ENCODE data around the gene TOB1.
"Not testable (repeated sequence)": the region's sequence is repeated elsewhere in the genome, so short reads cannot be mapped to it uniquely, and the experiment has no call there.

Gene TOB1

GRCh38 chr17:50879086-50879485, 12.9 kb upstream of the TOB1 start:
- H3K4me3 ChIP-seq (ENCODE audit: control insufficient read depth, low read depth, low read length): no peak overlapping the region
- TF ChIP-seq CTCF (IDR thresholded peaks at IDR 0.05; ENCODE audit: control insufficient read depth, insufficient read depth, low read depth, low read length, missing control alignments): no peak
- DNase-seq (ENCODE audit: low read depth): no peak

DNA sequence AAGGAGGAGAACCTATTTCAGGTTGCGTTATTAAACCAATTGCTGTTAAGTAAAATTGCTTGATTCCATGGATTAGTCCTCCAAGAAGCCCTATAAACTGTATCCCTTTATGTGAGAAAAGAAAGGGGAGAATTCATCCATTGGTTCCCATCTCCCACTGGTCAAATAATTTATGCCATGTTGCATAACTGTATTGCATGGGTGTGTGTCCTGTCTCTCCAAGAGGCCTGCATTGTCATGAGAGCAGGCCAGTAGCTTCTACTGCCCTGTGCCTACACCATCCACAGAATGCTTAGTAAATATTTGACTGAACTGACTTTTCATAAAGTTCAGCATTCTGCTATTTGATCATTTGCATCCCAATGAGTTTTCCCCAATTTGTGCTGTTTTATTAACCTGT, 11.7 kb upstream of the TOB1 start:
- H3K4me3 ChIP-seq (ENCODE audit: control insufficient read depth, low read depth, low read length): no peak overlapping the region
- DNase-seq (ENCODE audit: low read depth): no peak
- TF ChIP-seq CTCF (IDR thresholded peaks at IDR 0.05; ENCODE audit: control insufficient read depth, insufficient read depth, low read depth, low read length, missing control alignments): no peak

- not testable (repeated sequence) for DNase-seq (ENCODE audit: low read depth); H3K4me3 ChIP-seq (ENCODE audit: control insufficient read depth, low read depth, low read length)
These were observed 10.9 kb upstream of the TOB1 start for GRCh38 chr17:50877042-50877441.

DNA sequence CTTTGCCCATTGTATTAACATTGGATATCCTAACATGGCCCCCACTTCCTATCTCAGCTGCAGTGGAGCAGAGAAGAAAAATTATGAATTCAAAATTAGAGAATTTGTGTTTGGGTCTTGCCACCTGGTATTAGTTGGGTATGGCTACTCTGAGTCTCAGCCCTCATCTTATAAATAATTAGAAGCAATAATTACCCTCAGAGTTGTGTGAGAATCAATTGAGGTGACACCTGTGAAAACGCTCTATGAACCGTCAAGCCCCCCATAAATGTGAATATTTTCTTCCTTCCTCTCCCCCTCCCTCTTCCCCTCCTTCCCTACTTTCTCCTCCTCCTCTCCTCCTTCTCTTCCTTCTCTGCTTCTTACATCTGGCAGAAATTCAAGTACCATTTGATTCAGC, 8.9 kb upstream of the TOB1 start:
- TF ChIP-seq CTCF (IDR thresholded peaks at IDR 0.05; ENCODE audit: control insufficient read depth, insufficient read depth, low read depth, low read length, missing control alignments): no peak
- H3K4me3 ChIP-seq (ENCODE audit: control insufficient read depth, low read depth, low read length): no peak overlapping the region
- no peak for DNase-seq (ENCODE audit: low read depth)

GRCh38 chr17:50872710-50873424, 6.7 kb upstream of the TOB1 start:
- no peak for DNase-seq (ENCODE audit: low read depth)
- no peak overlapping the region for H3K4me3 ChIP-seq (ENCODE audit: control insufficient read depth, low read depth, low read length)
- no peak for TF ChIP-seq CTCF (IDR thresholded peaks at IDR 0.05; ENCODE audit: control insufficient read depth, insufficient read depth, low read depth, low read length, missing control alignments)

- no peak for TF ChIP-seq CTCF (IDR thresholded peaks at IDR 0.05; ENCODE audit: control insufficient read depth, insufficient read depth, low read depth, low read length, missing control alignments)
- no peak for DNase-seq (ENCODE audit: low read depth)
- H3K4me3 ChIP-seq (ENCODE audit: control insufficient read depth, low read depth, low read length): no peak overlapping the region
These were observed 5.7 kb upstream of the TOB1 start for GRCh38 chr17:50871898-50872297.

GRCh38 chr17:50871364-50871763, 5.2 kb upstream of the TOB1 start:
- H3K4me3 ChIP-seq (ENCODE audit: control insufficient read depth, low read depth, low read length): no peak overlapping the region
- no peak for DNase-seq (ENCODE audit: low read depth)
- no peak for TF ChIP-seq CTCF (IDR thresholded peaks at IDR 0.05; ENCODE audit: control insufficient read depth, insufficient read depth, low read depth, low read length, missing control alignments)

Data from AG09309 (cell line).